ENCODE results near the gene SULT4A1.

DNA sequence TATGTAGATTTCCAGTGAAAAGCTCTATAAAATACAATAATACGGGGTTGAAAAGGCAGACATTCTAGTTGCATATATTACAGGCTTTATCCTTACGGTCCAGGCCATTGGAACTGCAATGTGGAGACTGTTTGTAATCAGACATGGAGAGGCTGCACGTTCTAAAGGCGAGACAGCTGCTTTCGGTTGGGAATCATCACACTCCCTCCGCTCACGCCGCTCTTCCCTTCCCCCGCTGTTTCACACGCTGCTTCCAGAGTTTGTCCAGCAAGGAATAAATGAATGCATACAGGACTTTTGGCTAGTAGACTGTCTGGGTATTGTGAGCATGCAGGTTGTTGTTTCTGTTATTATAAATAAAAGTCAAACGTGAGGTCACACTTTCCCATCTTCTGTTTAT lies 36.7 kb downstream of the SULT4A1 start:
- TF ChIP-seq, protein P1, sequence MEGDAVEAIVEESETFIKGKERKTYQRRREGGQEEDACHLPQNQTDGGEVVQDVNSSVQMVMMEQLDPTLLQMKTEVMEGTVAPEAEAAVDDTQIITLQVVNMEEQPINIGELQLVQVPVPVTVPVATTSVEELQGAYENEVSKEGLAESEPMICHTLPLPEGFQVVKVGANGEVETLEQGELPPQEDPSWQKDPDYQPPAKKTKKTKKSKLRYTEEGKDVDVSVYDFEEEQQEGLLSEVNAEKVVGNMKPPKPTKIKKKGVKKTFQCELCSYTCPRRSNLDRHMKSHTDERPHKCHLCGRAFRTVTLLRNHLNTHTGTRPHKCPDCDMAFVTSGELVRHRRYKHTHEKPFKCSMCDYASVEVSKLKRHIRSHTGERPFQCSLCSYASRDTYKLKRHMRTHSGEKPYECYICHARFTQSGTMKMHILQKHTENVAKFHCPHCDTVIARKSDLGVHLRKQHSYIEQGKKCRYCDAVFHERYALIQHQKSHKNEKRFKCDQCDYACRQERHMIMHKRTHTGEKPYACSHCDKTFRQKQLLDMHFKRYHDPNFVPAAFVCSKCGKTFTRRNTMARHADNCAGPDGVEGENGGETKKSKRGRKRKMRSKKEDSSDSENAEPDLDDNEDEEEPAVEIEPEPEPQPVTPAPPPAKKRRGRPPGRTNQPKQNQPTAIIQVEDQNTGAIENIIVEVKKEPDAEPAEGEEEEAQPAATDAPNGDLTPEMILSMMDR (IDR thresholded peaks at IDR 0.05), result no peak
- TF ChIP-seq POLR2A (IDR thresholded peaks at IDR 0.05), result no peak
